ENCODE measurements around the gene MAPRE2.

Gene MAPRE2

DNA sequence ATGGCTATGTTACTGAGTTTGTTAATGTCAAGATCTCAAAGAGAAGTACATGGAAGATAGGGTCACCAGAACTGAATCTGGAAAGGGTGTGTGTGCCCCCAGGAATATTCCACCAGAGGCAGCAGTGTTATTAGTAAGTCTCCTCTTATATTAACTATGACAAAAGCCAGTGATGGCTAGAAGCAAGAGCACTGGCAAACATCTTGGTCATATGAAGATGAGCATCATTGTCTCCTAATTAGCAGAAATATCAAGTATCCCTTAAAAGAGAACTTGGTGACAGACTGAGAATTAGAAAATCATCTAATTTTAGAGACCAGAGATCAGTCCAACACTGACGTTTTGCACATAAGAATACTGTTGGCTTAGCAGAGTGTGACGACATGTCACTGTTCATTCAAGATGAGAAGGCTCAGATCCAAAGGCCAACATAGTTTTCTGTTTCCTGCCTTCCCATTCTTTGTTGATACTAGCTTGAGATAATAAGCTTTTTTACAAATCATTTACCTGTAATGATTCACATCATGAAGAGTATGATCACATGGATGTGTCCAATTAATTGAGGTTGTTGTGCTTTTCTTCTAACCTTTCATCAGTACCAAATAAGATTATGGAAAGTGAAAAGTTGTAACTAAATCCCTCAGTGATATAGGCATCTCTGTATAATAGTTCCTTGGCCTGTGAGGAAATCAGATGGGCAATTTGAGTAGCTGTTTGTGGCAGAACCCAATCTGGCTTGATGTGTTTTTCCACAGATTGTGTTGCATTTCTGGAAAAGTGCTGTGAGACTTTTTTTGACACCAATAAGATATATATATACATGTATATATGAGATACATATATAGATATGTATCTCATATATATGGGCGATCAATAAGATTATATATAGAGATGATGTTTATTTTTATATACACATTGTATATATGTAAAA, 44.5 kb downstream of the MAPRE2 start:
- Histone ChIP-seq H3K27me3 (ENCODE audit: control insufficient read depth, low read length) (no peaks in the 10 kb centered on the region), H3K4me1 (ENCODE audit: control insufficient read depth, low read length) (no peaks in the 10 kb centered on the region), H3F3A (ENCODE audit: control insufficient read depth, insufficient read depth) (no peaks in the 10 kb centered on the region), H3K27ac (ENCODE audit: low read depth, low read length) (no peak overlapping the region), H3K79me2 (ENCODE audit: control insufficient read depth, low read length) (peaks cover 19% of the 10 kb centered on the region), H3K9me2 (replicated peaks; ENCODE audit: control insufficient read depth, low read length) (no peaks in the 10 kb centered on the region), H3K4me2 (ENCODE audit: low read length) (no peak overlapping the region), H3K4me3 (ENCODE audit: low read length) (no peak overlapping the region), H3K36me3 (ENCODE audit: control insufficient read depth, low read length) (0 out of 2 replicates have a peak, but pooled peaks cover 2% of the 10 kb centered on the region), H4K20me1 (ENCODE audit: control insufficient read depth, insufficient read depth, low read depth, low read length) (no peaks in the 10 kb centered on the region), H3K9me3 (ENCODE audit: control insufficient read depth, insufficient read depth, low read length) (no peaks in the 10 kb centered on the region)
- TF ChIP-seq EZH2phosphoT487 (IDR thresholded peaks at IDR 0.05; ENCODE audit: borderline replicate concordance, low read length), result no peak
- no peak for TF ChIP-seq CTCF (IDR thresholded peaks at IDR 0.05; ENCODE audit: low read depth, low read length, poor library complexity, severe bottlenecking)

DNA sequence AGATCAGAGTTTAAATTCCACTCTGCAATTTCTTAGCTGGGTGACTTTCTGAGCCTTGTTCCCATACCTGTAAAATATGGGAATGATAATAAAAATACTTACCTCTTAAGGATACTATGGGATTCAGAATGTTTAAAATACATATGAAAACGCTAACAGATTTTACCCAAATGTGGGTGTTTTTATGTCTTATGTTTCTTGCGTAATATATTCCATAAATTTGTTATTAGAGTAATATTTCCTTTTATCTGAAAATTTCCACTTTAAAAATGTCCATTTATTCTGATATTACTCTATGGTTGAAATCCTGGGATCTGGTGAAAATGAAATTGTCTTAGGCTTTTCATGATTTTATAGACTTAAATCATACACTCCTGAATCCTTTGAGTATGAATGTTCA, 45.5 kb downstream of the MAPRE2 start:
- Histone ChIP-seq H3K9me2 (replicated peaks; ENCODE audit: control insufficient read depth, low read length) (no peaks in the 10 kb centered on the region), H3K4me1 (ENCODE audit: control insufficient read depth, low read length) (no peaks in the 10 kb centered on the region), H3K79me2 (ENCODE audit: control insufficient read depth, low read length) (peaks cover 14% of the 10 kb centered on the region), H3K4me2 (ENCODE audit: low read length) (no peak overlapping the region), H3K36me3 (ENCODE audit: control insufficient read depth, low read length) (peaks cover 4% of the 10 kb centered on the region; the same call in 1 of the 2 replicates), H3K27me3 (ENCODE audit: control insufficient read depth, low read length) (no peaks in the 10 kb centered on the region), H4K20me1 (ENCODE audit: control insufficient read depth, insufficient read depth, low read depth, low read length) (no peaks in the 10 kb centered on the region), H3K27ac (ENCODE audit: low read depth, low read length) (no peak overlapping the region), H3F3A (ENCODE audit: control insufficient read depth, insufficient read depth) (no peaks in the 10 kb centered on the region), H3K9me3 (ENCODE audit: control insufficient read depth, insufficient read depth, low read length) (no peaks in the 10 kb centered on the region), H3K4me3 (ENCODE audit: low read length) (no peak overlapping the region)
- TF ChIP-seq CTCF (IDR thresholded peaks at IDR 0.05; ENCODE audit: low read depth, low read length, poor library complexity, severe bottlenecking), result no peak
- TF ChIP-seq EZH2phosphoT487 (IDR thresholded peaks at IDR 0.05; ENCODE audit: borderline replicate concordance, low read length), result no peak

DNA sequence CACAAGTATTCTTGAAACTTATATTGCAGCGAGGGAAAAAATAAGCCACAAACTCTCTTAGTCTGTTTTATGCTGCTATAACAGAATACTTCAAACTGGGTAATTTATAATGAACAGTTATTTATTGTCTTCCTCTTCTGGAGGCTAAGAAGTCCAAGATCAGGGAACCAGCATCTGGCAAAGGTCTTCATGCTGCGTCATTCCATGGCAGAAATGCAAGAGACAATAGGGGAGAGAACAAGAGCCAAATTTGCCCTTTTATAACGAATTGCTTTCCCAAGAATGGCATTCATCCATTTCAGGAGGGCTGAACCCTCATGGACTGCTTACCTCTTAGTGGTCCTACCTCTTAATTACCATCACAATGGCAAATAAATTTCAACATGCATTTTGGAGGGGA, 46.5 kb downstream of the MAPRE2 start:
- Histone ChIP-seq H3K27ac (ENCODE audit: low read depth, low read length) (no peak overlapping the region), H3K79me2 (ENCODE audit: control insufficient read depth, low read length) (peaks cover 14% of the 10 kb centered on the region), H4K20me1 (ENCODE audit: control insufficient read depth, insufficient read depth, low read depth, low read length) (no peaks in the 10 kb centered on the region), H3K27me3 (ENCODE audit: control insufficient read depth, low read length) (no peaks in the 10 kb centered on the region), H3K9me2 (replicated peaks; ENCODE audit: control insufficient read depth, low read length) (no peaks in the 10 kb centered on the region), H3K9me3 (ENCODE audit: control insufficient read depth, insufficient read depth, low read length) (no peaks in the 10 kb centered on the region), H3F3A (ENCODE audit: control insufficient read depth, insufficient read depth) (no peaks in the 10 kb centered on the region), H3K4me1 (ENCODE audit: control insufficient read depth, low read length) (no peaks in the 10 kb centered on the region), H3K4me3 (ENCODE audit: low read length) (no peak overlapping the region), H3K4me2 (ENCODE audit: low read length) (no peak overlapping the region), H3K36me3 (ENCODE audit: control insufficient read depth, low read length) (peaks cover 4% of the 10 kb centered on the region; the same call in 1 of the 2 replicates)
- TF ChIP-seq CTCF (IDR thresholded peaks at IDR 0.05; ENCODE audit: low read depth, low read length, poor library complexity, severe bottlenecking), result no peak
- no peak for TF ChIP-seq EZH2phosphoT487 (IDR thresholded peaks at IDR 0.05; ENCODE audit: borderline replicate concordance, low read length)
